IPS-18c (cell line): ENCODE measurements around the gene CHRNA5.
"Not testable (repeated sequence)": the region's sequence is repeated elsewhere in the genome, so short reads cannot be mapped to it uniquely, and the experiment has no call there.

Experiments
- H3K4me3 ChIP-seq: 2 replicates; pipeline ENCODE4 v1.7.0; 2013; ENCODE audit warnings: low read depth, mild to moderate bottlenecking, low read length, moderate library complexity; ENCODE audit not compliant: insufficient read depth
- H3K9me3 ChIP-seq: one replicate; pipeline ENCODE4 v1.6.1; 2013; ENCODE audit warnings: mild to moderate bottlenecking, low read length, moderate library complexity; ENCODE audit not compliant: control insufficient read depth, insufficient read depth

The CHRNA5 gene

GRCh38 chr15:78565097-78565950, at the start of gene CHRNA5:
Gene CHRNA5, plus strand, starts transcription at chr15:78565520. Its CDS starts 200 bp downstream, at chr15:78565720.
- Histone ChIP-seq H3K4me3 (peak within 1 kb of the TSS; percentile 96), H3K9me3 (no peaks in the 10 kb centered on the region)

GRCh38 chr15:78520035-78520434, 45.3 kb upstream of the CHRNA5 start:
- H3K4me3 ChIP-seq, H3K9me3 ChIP-seq: not testable (repeated sequence)

GRCh38 chr15:78524230-78524629, 41.1 kb upstream of the CHRNA5 start:
- peaks cover 7% of the 10 kb centered on the region for H3K9me3 ChIP-seq
- H3K4me3 ChIP-seq = no peak overlapping the region

- H3K9me3 ChIP-seq = peaks cover 7% of the 10 kb centered on the region
- no peak overlapping the region for H3K4me3 ChIP-seq
Observed at GRCh38 chr15:78527325-78527724, 38.0 kb upstream of the CHRNA5 start.

- H3K9me3 ChIP-seq = no peaks in the 10 kb centered on the region
Observed at GRCh38 chr15:78533331-78533730, 32.0 kb upstream of the CHRNA5 start.

GRCh38 chr15:78536134-78536533, 29.2 kb upstream of the CHRNA5 start:
- H3K4me3 ChIP-seq = no peak overlapping the region
- no peaks in the 10 kb centered on the region for H3K9me3 ChIP-seq

More at GRCh38 chr15:78533331-78533730, 32.0 kb upstream of the CHRNA5 start:
- no peak overlapping the region for H3K4me3 ChIP-seq

GRCh38 chr15:78537266-78537905, 27.9 kb upstream of the CHRNA5 start:
- Histone ChIP-seq H3K9me3 (no peaks in the 10 kb centered on the region), H3K4me3 (no peak overlapping the region)

GRCh38 chr15:78538358-78538757, 27.0 kb upstream of the CHRNA5 start:
- Histone ChIP-seq H3K9me3 (no peaks in the 10 kb centered on the region), H3K4me3 (no peak overlapping the region)

- H3K4me3 ChIP-seq = peak overlapping the region; percentile 93
Observed at GRCh38 chr15:78539464-78540140, 25.7 kb upstream of the CHRNA5 start.

GRCh38 chr15:78540141-78540870, 25.0 kb upstream of the CHRNA5 start, which contains the start of gene PSMA4:
Gene PSMA4, plus strand, starts transcription at chr15:78540444. Its CDS starts 1,484 bp downstream, at chr15:78541928.
- H3K4me3 ChIP-seq = peak within 1 kb of the TSS; percentile 93

More at GRCh38 chr15:78539464-78540140, 25.7 kb upstream of the CHRNA5 start:
- H3K9me3 ChIP-seq = not testable (repeated sequence)

GRCh38 chr15:78540871-78541743, 24.2 kb upstream of the CHRNA5 start:
- H3K4me3 ChIP-seq = peak overlapping the region; percentile 93
- no peaks in the 10 kb centered on the region for H3K9me3 ChIP-seq

More at GRCh38 chr15:78540141-78540870, 25.0 kb upstream of the CHRNA5 start, which contains the start of gene PSMA4:
- H3K9me3 ChIP-seq = no peaks in the 10 kb centered on the region

GRCh38 chr15:78541744-78542034, 23.6 kb upstream of the CHRNA5 start:
- Histone ChIP-seq H3K9me3 (no peaks in the 10 kb centered on the region), H3K4me3 (no peak overlapping the region)

GRCh38 chr15:78542647-78543046, 22.7 kb upstream of the CHRNA5 start:
- no peak overlapping the region for H3K4me3 ChIP-seq

GRCh38 chr15:78550194-78550593, 15.1 kb upstream of the CHRNA5 start:
- no peak overlapping the region for H3K4me3 ChIP-seq
- H3K9me3 ChIP-seq = no peaks in the 10 kb centered on the region

More at GRCh38 chr15:78542647-78543046, 22.7 kb upstream of the CHRNA5 start:
- no peaks in the 10 kb centered on the region for H3K9me3 ChIP-seq

- Histone ChIP-seq H3K9me3 (no peaks in the 10 kb centered on the region), H3K4me3 (no peak overlapping the region)
Observed at GRCh38 chr15:78550815-78551214, 14.5 kb upstream of the CHRNA5 start.

GRCh38 chr15:78551902-78552301, 13.4 kb upstream of the CHRNA5 start:
- no peaks in the 10 kb centered on the region for H3K9me3 ChIP-seq

More at GRCh38 chr15:78551902-78552301, 13.4 kb upstream of the CHRNA5 start:
- H3K4me3 ChIP-seq = no peak overlapping the region
